HFF-Myc (cell line): Measurements from ENCODE around the gene ACY1.
"Not testable (repeated sequence)": the region's sequence is repeated elsewhere in the genome, so short reads cannot be mapped to it uniquely, and the experiment has no call there.

Source experiments
- DNase-seq: peaks from one replicate; pipeline ENCODE4 v3.0.0-alpha.2; 2011; ENCODE audit warnings: low read depth; ENCODE audit errors: extremely low read depth
- H3K4me3 ChIP-seq: replicated peaks from 2 replicates; pipeline ENCODE4 v1.5.1; 2011; ENCODE audit warnings: low read depth, mild to moderate bottlenecking, control low read depth, low read length
- TF ChIP-seq, protein P1 (sequence below): IDR thresholded peaks from 2 replicates; pipeline ENCODE4 v1.5.1; 2012; ENCODE audit warnings: mild to moderate bottlenecking, low read depth, low read length, control low read depth; ENCODE audit errors: missing control alignments

ACY1 gene

DNA sequence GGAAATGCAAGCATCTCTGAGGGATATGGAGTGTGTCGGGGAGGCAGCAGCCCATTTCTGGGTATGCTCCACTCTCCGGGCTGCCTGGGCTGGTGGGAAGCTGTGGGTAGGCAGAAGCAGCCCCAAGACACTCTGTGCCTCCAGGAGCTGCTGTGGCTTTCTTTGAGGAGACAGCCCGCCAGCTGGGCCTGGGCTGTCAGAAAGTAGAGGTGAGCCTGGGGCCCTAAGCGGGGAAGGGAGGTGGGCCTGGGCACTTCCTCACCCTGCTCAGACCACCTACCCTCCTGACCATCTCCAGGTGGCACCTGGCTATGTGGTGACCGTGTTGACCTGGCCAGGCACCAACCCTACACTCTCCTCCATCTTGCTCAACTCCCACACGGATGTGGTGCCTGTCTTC is 1.7 kb downstream of the ACY1 start:
- H3K4me3 ChIP-seq: no peak overlapping the region
- DNase-seq: no peak
- TF ChIP-seq, protein P1, sequence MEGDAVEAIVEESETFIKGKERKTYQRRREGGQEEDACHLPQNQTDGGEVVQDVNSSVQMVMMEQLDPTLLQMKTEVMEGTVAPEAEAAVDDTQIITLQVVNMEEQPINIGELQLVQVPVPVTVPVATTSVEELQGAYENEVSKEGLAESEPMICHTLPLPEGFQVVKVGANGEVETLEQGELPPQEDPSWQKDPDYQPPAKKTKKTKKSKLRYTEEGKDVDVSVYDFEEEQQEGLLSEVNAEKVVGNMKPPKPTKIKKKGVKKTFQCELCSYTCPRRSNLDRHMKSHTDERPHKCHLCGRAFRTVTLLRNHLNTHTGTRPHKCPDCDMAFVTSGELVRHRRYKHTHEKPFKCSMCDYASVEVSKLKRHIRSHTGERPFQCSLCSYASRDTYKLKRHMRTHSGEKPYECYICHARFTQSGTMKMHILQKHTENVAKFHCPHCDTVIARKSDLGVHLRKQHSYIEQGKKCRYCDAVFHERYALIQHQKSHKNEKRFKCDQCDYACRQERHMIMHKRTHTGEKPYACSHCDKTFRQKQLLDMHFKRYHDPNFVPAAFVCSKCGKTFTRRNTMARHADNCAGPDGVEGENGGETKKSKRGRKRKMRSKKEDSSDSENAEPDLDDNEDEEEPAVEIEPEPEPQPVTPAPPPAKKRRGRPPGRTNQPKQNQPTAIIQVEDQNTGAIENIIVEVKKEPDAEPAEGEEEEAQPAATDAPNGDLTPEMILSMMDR: no peak

DNA sequence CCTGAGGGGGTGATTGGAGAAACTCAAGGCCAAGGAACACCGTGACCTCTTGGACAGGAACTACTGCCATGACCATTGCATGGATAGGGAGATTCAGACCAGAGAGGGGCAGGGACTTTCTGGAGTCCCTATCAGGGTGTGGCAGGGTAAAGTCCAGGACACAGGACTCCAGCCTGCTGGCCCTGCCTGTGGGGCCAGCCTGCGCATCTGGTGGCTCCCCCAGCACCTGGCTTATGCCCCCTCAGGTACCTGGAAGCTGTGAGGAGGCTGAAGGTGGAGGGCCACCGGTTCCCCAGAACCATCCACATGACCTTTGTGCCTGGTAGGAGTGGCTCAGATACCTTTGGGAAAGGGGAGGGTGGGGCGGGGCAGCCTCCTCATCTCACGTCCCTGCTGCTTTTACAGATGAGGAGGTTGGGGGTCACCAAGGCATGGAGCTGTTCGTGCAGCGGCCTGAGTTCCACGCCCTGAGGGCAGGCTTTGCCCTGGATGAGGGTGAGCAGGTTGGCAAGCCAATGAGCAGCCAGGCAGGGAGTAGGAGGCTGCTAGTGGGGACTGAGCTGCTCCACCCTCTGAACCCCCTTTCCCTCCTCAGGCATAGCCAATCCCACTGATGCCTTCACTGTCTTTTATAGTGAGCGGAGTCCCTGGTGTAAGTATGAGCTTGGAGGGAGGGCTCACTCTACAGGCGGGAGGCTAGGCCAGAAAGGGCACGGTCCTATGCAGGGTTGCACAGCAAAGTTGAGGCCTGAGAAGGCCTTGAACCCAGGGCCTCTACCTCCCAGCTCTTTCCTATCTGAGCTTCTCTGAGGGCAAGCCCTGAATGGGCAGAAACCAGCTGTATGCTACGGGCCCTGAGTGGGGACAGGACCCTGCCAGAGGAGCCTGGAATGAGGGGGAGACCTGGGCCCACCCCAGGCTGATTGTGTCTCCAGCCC is 2.9 kb downstream of the ACY1 start:
- TF ChIP-seq, protein P1: no peak
- no peak for DNase-seq
- no peak overlapping the region for H3K4me3 ChIP-seq

DNA sequence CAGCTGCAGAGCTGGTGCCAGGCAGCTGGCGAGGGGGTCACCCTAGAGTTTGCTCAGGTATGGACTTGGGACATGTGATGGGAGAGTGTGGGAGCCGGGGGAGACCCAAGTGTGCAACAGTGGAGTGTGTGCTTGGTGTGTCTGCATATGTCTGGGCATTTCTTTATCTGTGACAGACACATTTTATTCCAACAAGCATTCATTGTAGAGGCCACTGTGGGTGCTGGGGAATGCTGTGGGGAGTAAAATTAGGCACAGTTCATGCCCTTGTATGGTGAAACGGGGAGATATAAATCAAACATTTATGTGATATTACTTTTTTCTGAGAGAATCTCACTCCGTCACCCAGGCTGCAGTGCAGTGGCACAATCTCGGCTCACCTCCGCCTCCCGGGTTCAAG is 4.2 kb downstream of the ACY1 start:
- H3K4me3 ChIP-seq: no peak overlapping the region
- no peak for DNase-seq
- TF ChIP-seq, protein P1: no peak

DNA sequence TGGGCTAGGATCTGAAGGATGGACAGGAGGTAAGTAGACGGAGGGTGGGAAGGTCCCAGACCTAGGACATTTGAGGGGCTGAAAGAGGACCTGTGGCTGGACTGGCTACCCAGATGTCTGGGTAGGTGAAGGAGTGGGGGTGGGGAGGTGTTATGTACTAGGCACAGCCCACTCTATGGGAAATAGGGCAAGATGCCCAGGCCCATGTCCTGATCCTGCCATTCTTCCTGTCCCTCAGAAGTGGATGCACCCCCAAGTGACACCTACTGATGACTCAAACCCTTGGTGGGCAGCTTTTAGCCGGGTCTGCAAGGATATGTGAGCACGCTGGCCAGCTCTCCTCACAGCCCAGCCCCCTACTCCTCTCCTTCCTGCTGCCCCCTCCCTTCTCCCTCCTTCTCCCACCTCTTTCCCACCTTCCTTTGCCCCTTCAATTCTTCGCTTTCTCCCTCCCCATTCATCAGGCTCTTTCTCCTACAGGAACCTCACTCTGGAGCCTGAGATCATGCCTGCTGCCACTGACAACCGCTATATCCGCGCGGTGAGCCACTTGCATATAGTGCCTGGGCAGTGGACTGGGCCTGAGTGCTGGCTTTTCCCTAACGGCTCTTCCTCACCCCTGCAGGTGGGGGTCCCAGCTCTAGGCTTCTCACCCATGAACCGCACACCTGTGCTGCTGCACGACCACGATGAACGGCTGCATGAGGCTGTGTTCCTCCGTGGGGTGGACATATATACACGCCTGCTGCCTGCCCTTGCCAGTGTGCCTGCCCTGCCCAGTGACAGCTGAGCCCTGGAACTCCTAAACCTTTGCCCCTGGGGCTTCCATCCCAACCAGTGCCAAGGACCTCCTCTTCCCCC is 5.2 kb downstream of the ACY1 start:
- no peak overlapping the region for H3K4me3 ChIP-seq
- TF ChIP-seq, protein P1: no peak
- no peak for DNase-seq

DNA sequence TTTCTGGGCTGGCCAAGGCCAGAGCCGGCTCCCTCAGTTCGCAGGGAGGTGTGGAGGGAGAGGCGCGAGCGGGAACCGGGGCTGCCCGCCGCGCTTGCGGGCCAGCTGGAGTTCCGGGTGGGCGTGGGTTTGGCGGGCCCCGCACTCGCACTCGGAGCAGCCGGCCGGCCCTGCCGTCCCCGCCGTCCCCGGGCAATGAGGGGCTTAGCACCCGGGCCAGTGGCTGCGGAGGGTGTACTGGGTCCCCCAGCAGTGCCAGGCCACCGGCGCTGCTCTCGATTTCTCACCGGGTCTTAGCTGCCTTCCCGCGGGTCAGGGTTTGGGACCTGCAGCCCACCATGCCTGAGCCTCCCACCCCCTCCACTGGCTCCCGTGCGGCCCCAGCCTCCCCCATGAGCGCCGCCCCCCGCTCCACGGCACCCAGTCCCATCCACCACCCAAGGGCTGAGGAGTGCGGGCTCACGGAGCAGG is 7.2 kb downstream of the ACY1 start:
- DNase-seq, H3K4me3 ChIP-seq: not testable (repeated sequence)

DNA sequence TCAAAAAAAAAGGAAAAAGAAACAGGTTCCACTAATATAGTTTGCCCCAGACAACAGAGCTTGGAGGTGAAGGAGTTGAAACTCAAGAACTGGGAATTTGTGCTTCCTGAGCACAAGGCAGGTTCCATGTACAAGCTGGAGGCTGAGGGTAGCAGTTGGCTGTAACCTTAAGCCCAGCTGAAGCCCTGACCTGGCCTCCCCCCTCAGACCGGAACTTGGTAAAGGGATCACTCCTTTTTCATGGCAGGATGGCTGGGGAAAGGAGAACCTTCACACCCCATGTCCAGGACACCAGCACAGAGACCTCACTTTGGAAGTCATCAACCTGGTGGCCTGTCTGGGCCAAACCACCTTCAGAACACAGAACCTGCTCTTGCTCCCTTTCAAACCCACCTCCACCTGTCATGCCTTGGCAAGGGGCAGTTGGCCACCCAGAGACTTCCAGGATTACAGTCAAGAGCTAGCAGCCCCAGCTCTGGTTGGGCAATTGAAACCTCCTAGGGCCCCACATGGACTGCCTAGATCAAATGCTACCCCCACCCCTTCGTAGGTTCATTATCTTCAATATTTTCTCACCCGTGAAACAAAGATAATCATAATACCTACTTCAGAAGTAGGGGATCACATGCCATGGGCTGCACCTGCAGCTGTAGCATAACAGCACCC is 8.8 kb downstream of the ACY1 start:
- no peak overlapping the region; the same call in 1 of the 2 replicates for H3K4me3 ChIP-seq
- DNase-seq: no peak
- TF ChIP-seq, protein P1: no peak

DNA sequence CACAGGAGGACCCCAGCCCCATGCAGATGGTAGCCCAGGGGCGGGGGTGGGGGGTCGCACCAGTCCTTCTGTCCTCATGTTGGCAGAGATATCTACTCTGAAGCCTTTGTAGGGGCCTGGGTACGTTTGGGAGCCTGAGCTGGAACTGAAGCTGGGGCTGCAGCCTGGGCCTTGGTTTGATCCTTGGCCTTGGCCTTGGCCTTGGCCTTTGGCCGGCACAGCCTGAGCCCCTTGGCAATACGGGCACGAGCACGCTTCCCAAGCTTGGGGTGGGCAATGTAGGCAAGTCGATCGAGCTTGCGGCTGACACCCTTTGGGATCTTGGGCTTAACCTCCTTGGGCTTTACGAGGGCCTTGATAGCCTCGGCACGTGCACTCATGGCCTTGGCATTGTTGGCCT is 10.3 kb downstream of the ACY1 start:
- not testable (repeated sequence) for DNase-seq
- H3K4me3 ChIP-seq: peak overlapping the region; percentile 100
